ENCODE measurements around the gene XPNPEP3.

DNA sequence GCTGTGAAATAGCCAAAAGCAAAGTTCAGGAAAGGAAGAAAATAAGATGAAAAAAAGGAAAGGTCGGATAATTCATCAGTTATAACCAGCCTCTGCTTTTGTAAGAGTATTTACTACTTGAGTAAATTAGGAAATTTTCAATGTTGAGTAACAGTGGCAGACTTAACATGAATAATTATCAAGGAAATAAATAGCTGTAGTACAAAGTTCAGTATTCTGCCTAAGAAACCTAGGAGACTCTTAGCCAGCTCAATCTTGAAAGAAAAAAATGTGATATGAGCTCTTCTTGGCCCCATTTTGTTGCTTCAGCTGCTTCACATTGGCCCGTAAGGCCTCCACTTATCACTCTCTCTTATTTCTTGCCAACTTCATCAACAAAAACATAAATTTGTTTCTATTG is 22.0 kb downstream of the XPNPEP3 start:
- TF ChIP-seq, protein P1, sequence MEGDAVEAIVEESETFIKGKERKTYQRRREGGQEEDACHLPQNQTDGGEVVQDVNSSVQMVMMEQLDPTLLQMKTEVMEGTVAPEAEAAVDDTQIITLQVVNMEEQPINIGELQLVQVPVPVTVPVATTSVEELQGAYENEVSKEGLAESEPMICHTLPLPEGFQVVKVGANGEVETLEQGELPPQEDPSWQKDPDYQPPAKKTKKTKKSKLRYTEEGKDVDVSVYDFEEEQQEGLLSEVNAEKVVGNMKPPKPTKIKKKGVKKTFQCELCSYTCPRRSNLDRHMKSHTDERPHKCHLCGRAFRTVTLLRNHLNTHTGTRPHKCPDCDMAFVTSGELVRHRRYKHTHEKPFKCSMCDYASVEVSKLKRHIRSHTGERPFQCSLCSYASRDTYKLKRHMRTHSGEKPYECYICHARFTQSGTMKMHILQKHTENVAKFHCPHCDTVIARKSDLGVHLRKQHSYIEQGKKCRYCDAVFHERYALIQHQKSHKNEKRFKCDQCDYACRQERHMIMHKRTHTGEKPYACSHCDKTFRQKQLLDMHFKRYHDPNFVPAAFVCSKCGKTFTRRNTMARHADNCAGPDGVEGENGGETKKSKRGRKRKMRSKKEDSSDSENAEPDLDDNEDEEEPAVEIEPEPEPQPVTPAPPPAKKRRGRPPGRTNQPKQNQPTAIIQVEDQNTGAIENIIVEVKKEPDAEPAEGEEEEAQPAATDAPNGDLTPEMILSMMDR (IDR thresholded peaks at IDR 0.05; ENCODE audit: low read length) = no peak
- no peak for TF ChIP-seq EZH2 (optimal IDR thresholded peaks at IDR 0.05; ENCODE audit: low read depth, low read length)

Measured in MM.1S (cell line).